ENCODE data around the gene IKBKG.
A peak's percentile ranks its signal among the peaks of the same experiment; 100 is the strongest.
"Not testable (repeated sequence)": the region's sequence is repeated elsewhere in the genome, so short reads cannot be mapped to it uniquely, and the experiment has no call there.

Gene IKBKG, protein sequence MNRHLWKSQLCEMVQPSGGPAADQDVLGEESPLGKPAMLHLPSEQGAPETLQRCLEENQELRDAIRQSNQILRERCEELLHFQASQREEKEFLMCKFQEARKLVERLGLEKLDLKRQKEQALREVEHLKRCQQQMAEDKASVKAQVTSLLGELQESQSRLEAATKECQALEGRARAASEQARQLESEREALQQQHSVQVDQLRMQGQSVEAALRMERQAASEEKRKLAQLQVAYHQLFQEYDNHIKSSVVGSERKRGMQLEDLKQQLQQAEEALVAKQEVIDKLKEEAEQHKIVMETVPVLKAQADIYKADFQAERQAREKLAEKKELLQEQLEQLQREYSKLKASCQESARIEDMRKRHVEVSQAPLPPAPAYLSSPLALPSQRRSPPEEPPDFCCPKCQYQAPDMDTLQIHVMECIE

DNA sequence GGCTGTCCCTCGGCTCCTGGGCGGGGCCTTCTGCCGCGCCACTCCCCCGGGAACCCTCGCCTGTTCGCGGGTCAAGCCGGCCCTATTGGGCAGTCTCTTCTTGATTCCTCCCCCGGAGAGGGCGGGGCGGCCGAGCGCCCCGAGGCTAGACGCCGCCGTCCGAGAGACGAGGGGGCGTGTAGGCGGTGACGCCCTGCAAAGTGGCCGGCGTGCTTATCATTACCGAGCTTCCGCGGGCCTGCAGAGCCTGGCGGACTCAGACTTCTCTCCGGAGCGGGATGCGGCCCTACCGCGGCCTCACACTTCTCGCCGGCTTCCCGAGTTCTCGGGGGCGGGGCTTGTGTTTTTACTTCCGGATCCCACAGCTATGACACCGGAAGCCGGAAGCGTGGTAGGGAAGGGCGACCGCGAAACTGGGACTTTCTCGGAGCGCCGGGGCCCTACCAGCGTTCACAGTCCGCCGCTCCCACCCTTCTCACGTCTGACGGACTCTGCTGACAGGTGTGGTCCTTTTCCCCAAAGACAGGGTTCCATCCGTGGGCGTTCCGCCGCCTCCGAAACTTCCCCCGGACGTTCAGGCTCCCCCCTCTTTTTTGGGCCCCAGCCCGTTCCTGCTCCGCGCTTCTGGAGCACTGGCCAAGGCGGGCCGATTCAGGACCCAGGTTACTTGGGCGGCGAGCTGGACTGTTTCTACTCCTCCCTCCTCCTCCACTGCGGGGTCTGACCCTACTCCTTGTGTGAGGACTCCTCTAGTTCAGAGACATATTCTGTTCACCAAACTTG, at the start of gene IKBKG:
Gene IKBKG (plus strand): TSS at position 376 of the 783 bp plus-strand sequence. CDS start 4,383 bp downstream, outside the sequence.
- DNase-seq (ENCODE audit: insufficient read length, low spot score) (peak; percentile 87), FAIRE-seq (no peak)
- TF ChIP-seq POLR2A (IDR thresholded peaks at IDR 0.05; ENCODE audit: low read depth, low read length) = no peak

DNA sequence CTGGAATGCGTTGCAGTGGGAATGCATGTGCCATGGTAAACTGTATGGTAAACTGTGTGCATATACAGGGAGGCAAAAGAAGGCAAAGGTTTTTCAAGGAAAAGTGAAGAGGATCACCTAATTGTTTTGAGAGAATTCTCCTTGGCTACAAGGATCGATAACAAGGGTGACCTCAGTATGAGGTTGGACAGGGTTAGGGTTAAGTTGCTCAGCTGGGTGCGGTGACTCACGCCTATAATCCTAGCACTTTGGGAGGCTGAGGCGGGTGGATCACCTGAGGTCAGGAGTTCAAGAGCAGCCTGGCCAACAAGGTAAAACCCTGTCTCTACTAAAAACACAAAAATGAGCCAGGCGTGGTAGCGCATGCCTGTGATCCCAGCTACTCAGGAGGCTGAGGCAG, 46.0 kb upstream of the IKBKG start:
- not testable (repeated sequence) for DNase-seq (ENCODE audit: insufficient read length, low spot score); FAIRE-seq

DNA sequence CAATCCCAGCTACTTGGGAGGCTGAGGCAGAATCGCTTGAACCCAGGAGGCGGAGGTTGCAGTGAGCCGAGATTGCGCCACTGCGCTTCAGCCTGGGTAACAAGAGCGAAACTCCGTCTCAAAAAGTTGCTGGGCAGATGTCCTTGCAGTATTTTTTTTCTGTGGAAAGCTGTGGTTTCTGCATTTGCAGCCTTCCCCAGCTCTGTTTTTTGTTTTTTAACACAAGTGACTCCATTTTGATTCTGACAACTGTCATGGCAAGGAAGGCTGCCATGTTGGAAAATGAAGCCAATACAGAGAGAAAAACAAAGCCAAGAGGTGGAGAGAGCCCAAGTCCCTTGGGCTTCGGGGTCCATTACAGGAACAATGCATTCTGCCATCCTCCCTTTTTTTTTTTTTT, 45.3 kb upstream of the IKBKG start:
- DNase-seq (ENCODE audit: insufficient read length, low spot score) (no peak), FAIRE-seq (no peak)
- no peak for TF ChIP-seq POLR2A (IDR thresholded peaks at IDR 0.05; ENCODE audit: low read depth, low read length)

DNA sequence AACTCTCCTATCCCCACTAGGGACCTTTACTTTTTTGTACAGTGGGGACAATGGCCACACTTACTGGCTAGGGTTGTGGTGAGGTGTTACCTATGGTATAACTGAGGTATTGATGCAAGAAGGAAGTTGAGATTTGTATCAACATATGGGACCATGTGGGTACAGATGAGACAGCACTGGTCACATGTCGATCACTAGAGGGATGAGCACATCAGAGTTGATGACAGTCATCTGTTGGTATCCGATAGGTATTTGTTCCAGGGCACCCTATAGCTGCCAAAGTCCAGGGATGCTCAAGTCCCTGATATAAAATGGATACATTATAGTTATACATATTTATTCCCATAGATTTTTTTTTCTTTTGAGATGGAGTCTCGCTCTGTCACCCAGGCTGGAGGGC, 44.4 kb upstream of the IKBKG start:
- DNase-seq (ENCODE audit: insufficient read length, low spot score) = no peak
- FAIRE-seq = no peak
- no peak for TF ChIP-seq POLR2A (IDR thresholded peaks at IDR 0.05; ENCODE audit: low read depth, low read length)

DNA sequence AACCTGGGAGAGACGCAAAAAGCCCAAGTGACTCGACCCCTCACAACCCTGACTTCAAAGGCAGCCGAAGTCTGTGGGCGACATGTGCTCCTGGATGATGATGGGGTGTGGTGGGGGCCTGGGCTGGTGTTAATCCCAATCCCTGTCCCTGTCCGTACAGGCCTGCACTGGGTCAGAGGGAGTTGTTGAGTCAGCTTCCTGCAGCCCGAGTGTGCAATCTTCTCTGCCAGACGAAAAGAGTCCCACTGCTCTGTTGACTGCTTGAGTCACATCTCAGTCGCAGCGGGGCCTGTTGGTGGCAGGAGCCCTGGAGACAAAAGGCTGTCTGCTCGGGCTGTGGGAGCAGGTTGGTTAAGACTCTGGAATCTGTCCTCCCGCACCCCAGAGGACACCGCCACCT, 41.7 kb upstream of the IKBKG start:
- FAIRE-seq (no peak), DNase-seq (ENCODE audit: insufficient read length, low spot score) (peak; percentile 53)
- TF ChIP-seq POLR2A (IDR thresholded peaks at IDR 0.05; ENCODE audit: low read depth, low read length) = no peak

DNA sequence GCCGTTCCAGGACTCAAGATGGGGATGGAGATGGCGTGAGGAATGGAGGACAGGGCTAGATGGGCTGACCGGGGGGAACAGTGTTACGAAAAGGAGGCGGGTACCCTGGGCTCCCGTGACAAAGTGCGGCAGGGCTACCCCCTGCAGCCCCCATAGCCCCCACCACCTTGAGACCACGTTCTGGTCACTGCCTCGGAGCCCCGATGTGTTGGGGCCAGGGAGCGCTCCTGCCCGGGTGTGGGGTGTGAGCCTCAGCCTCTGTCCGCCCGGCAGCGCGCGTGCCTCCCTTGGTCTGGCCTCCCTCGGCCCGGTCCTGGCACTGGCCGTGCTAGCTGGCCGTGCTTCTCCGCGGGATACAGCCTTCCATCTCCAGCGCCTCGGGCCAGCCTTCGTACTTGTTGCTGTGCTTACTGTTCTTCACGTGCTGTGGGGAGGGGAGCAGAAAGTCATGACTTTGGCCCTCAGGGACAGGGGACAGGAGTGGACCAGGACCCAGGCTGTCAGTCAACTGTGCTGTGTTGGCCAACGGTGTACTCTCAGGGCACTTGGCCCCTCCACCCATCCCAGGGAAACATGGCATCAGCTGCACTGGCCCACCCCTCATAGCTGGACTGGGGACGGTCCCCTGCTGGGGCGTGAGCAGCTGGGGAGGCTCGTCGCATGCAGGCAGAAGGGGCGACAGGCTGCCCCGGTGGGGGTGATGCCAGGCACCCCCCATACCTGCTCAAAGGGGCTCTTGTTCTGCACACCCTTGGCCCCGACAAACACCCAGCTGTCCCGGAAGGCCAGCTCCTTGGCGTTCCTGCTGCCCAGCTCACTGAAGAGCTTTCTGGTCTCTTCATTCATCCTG, 40.7 kb upstream of the IKBKG start:
- TF ChIP-seq POLR2A (IDR thresholded peaks at IDR 0.05; ENCODE audit: low read depth, low read length) = no peak
- DNase-seq (ENCODE audit: insufficient read length, low spot score) = no peak
- FAIRE-seq = no peak

DNA sequence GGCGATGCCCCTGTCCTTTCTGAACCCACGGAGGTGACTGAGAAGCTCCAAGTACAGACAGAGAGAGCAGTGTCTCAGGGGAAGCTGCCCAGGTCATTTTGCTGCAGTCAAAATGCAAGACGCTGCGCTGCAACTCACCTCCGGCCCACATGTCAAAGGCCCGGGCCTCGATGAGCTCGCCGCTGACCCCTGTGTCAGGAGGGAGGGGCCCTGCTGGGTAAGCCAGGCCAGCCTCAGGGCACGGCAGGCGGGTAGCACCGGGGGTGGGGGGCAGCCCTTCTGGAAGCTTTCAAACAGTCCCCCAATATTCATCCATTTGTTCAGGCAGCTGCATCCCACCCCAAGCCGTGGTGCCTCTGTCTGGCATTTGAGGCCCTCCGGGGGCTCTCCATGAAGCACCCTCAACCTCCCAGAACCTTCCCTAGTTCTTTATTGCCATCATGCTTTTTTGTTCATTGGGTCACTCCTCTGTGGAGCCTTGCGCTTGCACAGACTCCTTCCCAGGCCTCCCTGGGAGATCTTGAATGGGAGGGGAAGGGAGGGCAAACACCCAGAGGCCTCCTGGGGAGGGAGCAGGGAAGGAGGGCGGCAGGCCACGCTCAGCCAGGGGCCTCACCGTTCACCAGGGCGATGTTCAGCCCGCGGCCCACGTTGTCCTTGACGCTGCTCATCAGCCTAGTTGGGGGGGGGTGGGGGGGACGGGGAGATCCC, 39.6 kb upstream of the IKBKG start:
- TF ChIP-seq POLR2A (IDR thresholded peaks at IDR 0.05; ENCODE audit: low read depth, low read length) = no peak
- FAIRE-seq (no peak), DNase-seq (ENCODE audit: insufficient read length, low spot score) (no peak)

DNA sequence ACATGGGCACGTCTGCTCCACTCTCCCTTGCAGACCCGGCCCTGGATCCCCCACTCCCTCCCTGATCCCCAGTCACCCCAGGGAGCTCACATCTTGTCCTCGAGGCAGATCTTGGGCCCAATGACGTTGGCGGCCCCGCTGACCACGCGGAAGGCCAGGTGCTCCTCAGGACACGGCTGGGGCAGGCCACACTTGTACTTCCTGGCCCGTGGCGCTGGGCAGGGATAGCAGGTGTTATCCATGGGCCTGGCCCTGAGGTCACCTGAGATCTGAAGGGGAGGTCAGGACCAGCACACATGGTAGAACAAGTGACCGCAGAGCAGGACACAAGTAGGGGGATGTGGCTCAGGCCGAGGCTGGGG, 39.1 kb upstream of the IKBKG start:
- FAIRE-seq (no peak), DNase-seq (ENCODE audit: insufficient read length, low spot score) (no peak)
- no peak for TF ChIP-seq POLR2A (IDR thresholded peaks at IDR 0.05; ENCODE audit: low read depth, low read length)

DNA sequence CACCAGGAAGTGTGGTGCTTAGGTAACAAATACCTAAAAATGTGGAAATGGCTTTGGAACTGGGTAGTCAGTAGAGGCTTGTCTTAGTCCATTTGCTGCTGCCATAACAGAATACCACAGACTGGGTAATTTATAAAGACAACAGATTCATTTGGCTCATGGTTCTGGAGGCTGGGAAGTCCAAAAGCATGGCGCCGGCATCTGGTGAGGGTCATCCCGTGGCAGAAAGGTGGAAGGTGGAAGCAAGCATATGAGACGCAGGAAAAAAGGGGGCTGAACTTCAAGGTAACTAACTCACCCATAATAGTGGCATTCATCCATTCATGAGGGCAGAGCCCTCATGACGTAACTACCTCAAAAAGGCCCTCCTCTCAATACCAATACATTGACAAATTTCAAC, 38.0 kb upstream of the IKBKG start:
- no peak for FAIRE-seq
- DNase-seq (ENCODE audit: insufficient read length, low spot score) = no peak
- no peak for TF ChIP-seq POLR2A (IDR thresholded peaks at IDR 0.05; ENCODE audit: low read depth, low read length)

DNA sequence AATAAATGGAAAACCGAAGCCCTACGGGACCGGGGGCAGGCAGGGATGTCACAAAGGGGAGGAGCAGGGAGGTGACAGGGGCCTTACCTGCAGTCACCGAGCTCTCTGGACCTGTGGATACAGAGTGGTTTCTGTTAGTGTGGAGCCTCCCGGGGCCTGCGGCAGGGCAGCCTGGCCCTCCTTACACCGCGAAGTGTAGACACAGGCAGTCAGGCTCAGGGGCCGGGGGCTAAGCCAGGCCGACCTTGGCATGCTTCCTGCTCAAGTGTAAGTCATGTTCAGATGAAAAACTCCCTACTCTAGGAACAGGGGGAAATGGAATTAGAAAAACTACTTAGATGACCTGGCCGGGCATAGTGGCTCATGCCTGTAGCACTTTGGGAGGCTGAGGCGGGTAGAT, 35.7 kb upstream of the IKBKG start:
- FAIRE-seq (no peak), DNase-seq (ENCODE audit: insufficient read length, low spot score) (no peak)
- TF ChIP-seq POLR2A (IDR thresholded peaks at IDR 0.05; ENCODE audit: low read depth, low read length) = no peak

DNA sequence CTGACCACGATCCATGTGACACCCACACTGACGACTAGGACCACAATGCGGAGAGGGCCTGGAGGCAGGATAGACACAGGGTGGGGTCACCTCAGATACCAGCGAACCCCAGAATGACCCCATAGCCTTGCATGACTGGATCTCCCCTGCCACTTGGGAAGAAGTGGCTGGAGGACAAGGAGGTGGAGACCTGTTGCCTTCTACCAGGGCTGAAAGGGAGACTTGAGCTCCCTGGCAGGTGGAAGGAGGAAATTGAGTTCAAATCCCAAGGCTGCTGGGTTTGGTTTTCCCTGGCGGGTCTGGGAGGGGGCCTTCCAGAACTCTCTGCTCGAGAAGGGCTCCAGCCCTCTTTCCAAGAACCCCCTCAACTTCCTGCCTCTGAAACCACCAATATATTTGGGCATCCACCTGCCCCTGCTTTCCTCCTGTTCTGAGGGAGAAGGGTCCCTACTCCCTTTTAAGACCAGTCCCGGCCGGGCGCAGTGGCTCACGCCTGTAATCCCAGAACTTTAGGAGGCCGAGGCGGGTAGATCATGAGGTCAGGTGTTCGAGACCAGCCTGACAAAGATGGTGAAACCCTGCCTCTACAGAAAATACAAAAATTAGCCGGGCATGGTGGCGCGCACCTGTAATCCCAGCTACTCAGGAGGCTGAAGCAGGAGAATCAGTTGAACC, 34.4 kb upstream of the IKBKG start:
- no peak for DNase-seq (ENCODE audit: insufficient read length, low spot score)
- FAIRE-seq = no peak
- no peak for TF ChIP-seq POLR2A (IDR thresholded peaks at IDR 0.05; ENCODE audit: low read depth, low read length)

DNA sequence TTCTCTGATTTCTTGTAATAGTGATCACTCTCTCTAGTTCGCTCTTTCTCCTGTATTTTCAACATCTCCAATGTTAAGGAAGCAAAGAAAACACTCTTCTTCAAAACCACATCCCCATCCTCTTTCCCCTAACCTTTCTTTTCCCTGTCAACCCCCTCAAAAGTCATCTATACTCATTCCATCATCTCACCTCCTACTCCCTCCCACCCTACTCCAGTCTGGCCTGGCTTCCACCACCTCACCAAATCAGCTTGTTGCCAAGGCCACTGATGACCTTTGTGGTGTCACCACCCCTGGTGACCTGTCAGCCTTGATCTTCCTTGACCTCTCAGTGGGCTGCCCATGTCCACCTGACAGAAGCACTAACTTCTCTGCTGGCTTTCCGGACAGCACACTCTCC, 33.7 kb upstream of the IKBKG start:
- no peak for TF ChIP-seq POLR2A (IDR thresholded peaks at IDR 0.05; ENCODE audit: low read depth, low read length)
- no peak for FAIRE-seq
- no peak for DNase-seq (ENCODE audit: insufficient read length, low spot score)

All from H54 (cell line).